ENCODE results near the gene MARK2. TPM values are rescaled to one million over a fixed set of nuclear protein-coding genes. Genes with fewer than 3 reads are reported as not detected.

Gene MARK2
- total RNA-seq, result 13.8 and 14.8 TPM in 2 replicates

DNA sequence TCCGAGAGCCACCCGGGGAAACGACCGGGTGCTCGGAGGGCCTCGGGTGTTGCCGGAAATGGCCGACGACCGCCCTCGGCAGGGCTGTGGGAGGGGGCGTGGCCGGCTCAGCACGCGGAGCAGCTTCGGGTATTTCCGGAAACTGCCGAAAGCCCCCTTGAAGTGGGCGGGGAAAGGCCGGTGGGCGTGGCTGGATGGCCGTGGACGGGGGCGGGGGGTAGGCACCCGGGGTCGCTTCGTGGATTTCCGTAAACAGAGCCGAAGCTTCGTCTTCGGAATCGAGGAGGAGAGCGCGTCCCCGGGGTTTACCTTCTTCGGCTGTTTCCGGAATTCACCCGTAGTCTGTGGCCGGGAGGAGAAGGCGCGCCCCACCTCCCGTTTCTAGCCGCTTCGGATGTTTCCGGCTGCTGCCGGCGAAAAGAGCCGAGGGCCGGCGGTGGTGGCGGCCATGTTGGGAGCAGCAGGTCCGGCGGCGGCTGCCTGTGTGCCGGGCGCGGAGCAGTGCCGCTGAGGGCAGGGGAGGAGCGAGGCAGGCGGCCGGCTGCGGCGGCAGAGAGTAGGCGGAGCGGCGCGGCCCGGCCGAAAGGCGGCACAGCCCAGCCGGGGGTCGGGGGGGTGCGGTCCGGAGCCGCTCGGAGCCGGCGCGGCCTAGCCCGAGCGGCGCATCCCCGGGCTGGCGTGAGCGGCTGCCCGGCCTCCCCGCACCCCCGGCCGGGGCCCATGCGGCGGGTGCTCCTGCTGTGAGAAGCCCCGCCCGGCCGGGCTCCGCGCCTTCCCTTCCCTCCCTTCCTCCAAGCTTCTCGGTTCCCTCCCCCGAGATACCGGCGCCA, at the start of gene MARK2:
TSS of gene MARK2 (plus strand) at position 433 of the 830 bp plus-strand sequence. CDS start at position 830, 397 bp downstream.
- H3K4me1 ChIP-seq (ENCODE audit: insufficient read depth, low read length), result peaks cover 29% of the 10 kb centered on the region
- no peaks in the 10 kb centered on the region for H3K27me3 ChIP-seq (ENCODE audit: insufficient read depth, low read length)
- peak within 1 kb of the TSS; percentile 93 for H3K4me2 ChIP-seq (ENCODE audit: insufficient read depth, low read length)
- no peak for TF ChIP-seq CTCF (IDR thresholded peaks at IDR 0.05; ENCODE audit: extremely low read depth, low read depth, low read length)
- H4K20me1 ChIP-seq (ENCODE audit: insufficient read depth, low read length), result peaks cover 35% of the 10 kb centered on the region
- peak; percentile 97 for DNase-seq (ENCODE audit: insufficient read length, low spot score, missing footprints)
- H3K9me3 ChIP-seq (ENCODE audit: low read depth, low read length), result no peaks in the 10 kb centered on the region
- peak within 1 kb of the TSS; percentile 69 for H3K27ac ChIP-seq (ENCODE audit: low read depth, low read length)
- H3K36me3 ChIP-seq (ENCODE audit: insufficient read depth, low read length), result peaks cover 4% of the 10 kb centered on the region
- peak within 1 kb of the TSS; percentile 91 for H3K4me3 ChIP-seq (ENCODE audit: insufficient read depth, low read length)
- H2AFZ ChIP-seq (ENCODE audit: low read length), result peak within 1 kb of the TSS; percentile 93
- H3K79me2 ChIP-seq (ENCODE audit: insufficient read depth, low read length), result peaks cover 53% of the 10 kb centered on the region

DNA sequence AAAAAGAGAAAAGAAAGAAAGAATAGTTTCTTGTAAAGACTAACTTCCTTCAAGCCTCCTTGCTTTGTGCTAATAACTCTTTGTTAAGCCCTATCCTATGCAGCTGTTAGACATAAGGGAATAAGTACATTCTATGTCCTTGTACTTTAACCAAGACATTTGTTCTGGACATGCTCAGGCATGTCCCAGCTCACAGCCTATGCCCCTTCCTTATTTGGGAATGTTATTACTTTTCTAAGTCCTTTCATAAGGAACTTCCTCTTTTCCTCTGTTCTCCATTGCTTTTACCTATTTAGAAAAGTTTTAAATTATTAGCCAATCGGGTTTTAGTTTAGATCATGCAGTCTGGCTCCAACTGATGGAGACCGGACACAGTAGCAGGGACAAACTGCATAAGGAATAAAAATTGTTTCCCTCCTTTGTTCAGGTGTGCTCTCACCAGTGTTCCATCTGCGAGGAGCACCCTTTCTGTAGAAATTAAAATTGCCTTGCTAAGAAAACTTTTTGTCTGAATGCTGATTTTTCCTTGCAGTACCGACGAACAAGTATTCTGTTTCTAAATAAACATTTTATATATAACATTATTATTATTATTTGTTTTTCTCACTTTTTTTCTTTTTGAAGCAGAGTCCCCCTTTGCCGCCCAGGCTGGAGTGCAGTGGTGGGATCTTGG, 47.3 kb upstream of the MARK2 start:
- no peak overlapping the region for H3K4me2 ChIP-seq (ENCODE audit: insufficient read depth, low read length)
- no peaks in the 10 kb centered on the region for H3K79me2 ChIP-seq (ENCODE audit: insufficient read depth, low read length)
- no peaks in the 10 kb centered on the region for H3K36me3 ChIP-seq (ENCODE audit: insufficient read depth, low read length)
- H4K20me1 ChIP-seq (ENCODE audit: insufficient read depth, low read length), result no peaks in the 10 kb centered on the region
- no peak for DNase-seq (ENCODE audit: insufficient read length, low spot score, missing footprints)
- no peak overlapping the region for H3K4me3 ChIP-seq (ENCODE audit: insufficient read depth, low read length)
- no peak overlapping the region for H3K27ac ChIP-seq (ENCODE audit: low read depth, low read length)
- no peaks in the 10 kb centered on the region for H3K9me3 ChIP-seq (ENCODE audit: low read depth, low read length)
- no peaks in the 10 kb centered on the region for H3K27me3 ChIP-seq (ENCODE audit: insufficient read depth, low read length)
- H2AFZ ChIP-seq (ENCODE audit: low read length), result no peak overlapping the region
- no peak for TF ChIP-seq CTCF (IDR thresholded peaks at IDR 0.05; ENCODE audit: extremely low read depth, low read depth, low read length)
- H3K4me1 ChIP-seq (ENCODE audit: insufficient read depth, low read length), result no peaks in the 10 kb centered on the region

- no peak overlapping the region for H2AFZ ChIP-seq (ENCODE audit: low read length)
- no peaks in the 10 kb centered on the region for H3K9me3 ChIP-seq (ENCODE audit: low read depth, low read length)
- no peaks in the 10 kb centered on the region for H3K27me3 ChIP-seq (ENCODE audit: insufficient read depth, low read length)
- H3K4me3 ChIP-seq (ENCODE audit: insufficient read depth, low read length), result no peak overlapping the region
- no peaks in the 10 kb centered on the region for H3K79me2 ChIP-seq (ENCODE audit: insufficient read depth, low read length)
- TF ChIP-seq CTCF (IDR thresholded peaks at IDR 0.05; ENCODE audit: extremely low read depth, low read depth, low read length), result no peak
- H3K4me2 ChIP-seq (ENCODE audit: insufficient read depth, low read length), result no peak overlapping the region
- no peak overlapping the region for H3K27ac ChIP-seq (ENCODE audit: low read depth, low read length)
- H3K36me3 ChIP-seq (ENCODE audit: insufficient read depth, low read length), result no peaks in the 10 kb centered on the region
- DNase-seq (ENCODE audit: insufficient read length, low spot score, missing footprints), result no peak
- H4K20me1 ChIP-seq (ENCODE audit: insufficient read depth, low read length), result no peaks in the 10 kb centered on the region
- H3K4me1 ChIP-seq (ENCODE audit: insufficient read depth, low read length), result no peaks in the 10 kb centered on the region
Measured at GRCh38 chr11:63793161-63793560, 45.7 kb upstream of the MARK2 start.

DNA sequence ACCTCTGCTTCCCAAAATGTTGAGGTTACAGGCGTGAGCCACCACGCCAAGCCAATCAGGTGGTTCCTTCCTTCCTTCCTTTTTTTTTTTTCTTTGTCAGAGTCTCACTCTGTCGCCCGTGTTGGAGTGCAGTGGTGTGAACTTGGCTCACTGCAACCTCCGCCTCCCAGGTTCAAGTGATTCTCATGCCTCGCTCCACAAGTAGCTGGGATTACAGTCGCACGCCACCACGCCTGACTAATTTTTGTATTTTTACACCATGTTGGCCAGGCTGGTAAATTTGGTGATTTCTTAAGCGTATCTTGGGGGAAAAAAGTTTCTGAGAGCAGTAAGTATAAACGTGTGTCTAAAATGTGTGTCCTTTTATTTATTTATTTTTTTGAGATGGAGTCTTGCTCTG, 43.8 kb upstream of the MARK2 start:
- no peaks in the 10 kb centered on the region for H3K79me2 ChIP-seq (ENCODE audit: insufficient read depth, low read length)
- no peaks in the 10 kb centered on the region for H4K20me1 ChIP-seq (ENCODE audit: insufficient read depth, low read length)
- TF ChIP-seq CTCF (IDR thresholded peaks at IDR 0.05; ENCODE audit: extremely low read depth, low read depth, low read length), result no peak
- no peak for DNase-seq (ENCODE audit: insufficient read length, low spot score, missing footprints)
- H3K4me1 ChIP-seq (ENCODE audit: insufficient read depth, low read length), result no peaks in the 10 kb centered on the region
- H3K36me3 ChIP-seq (ENCODE audit: insufficient read depth, low read length), result no peaks in the 10 kb centered on the region
- H3K27me3 ChIP-seq (ENCODE audit: insufficient read depth, low read length), result no peaks in the 10 kb centered on the region
- no peak overlapping the region for H3K27ac ChIP-seq (ENCODE audit: low read depth, low read length)
- no peak overlapping the region for H2AFZ ChIP-seq (ENCODE audit: low read length)
- no peak overlapping the region for H3K4me3 ChIP-seq (ENCODE audit: insufficient read depth, low read length)
- H3K4me2 ChIP-seq (ENCODE audit: insufficient read depth, low read length), result no peak overlapping the region
- no peaks in the 10 kb centered on the region for H3K9me3 ChIP-seq (ENCODE audit: low read depth, low read length)
